ENCODE data around the gene MRPS27.

Gene MRPS27

DNA sequence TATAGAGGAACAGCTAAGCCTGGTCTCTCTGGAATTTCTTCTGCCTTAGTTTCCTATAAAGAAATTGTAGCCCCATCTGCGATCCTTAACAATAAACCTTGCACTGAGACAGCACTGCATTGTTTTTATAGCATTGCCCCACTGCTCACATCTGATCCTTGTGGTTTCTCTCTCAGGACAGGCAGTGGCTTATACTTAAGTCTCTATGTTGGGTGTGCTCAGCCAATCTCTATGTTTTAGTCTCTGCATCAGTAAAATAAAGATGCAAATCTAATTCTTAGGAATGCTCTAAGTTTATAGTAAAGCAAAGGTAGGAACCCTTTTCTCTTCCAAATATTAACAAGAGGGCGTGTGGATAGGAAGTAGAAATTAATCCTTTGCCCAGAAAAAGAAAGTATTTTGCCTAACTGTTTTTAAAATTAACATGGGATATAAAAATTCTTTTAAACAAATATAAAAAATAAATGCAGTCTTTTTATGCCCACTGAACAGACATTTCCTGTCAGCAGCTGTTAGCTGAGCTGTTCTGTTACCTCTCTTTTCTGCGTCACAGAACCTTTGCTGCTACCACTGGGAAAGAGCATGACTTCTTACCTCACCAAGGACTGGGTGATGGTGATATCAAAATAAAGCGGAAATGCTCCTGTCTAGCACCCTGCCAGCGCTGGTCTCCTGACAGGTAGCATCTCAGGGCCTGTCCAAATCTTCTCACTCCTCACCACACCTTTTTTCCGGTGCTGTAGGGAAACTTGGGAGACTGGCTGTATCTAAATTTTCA is 29.5 kb downstream of the MRPS27 start:
- peak; percentile 59 for DNase-seq (ENCODE audit: low read depth)

DNA sequence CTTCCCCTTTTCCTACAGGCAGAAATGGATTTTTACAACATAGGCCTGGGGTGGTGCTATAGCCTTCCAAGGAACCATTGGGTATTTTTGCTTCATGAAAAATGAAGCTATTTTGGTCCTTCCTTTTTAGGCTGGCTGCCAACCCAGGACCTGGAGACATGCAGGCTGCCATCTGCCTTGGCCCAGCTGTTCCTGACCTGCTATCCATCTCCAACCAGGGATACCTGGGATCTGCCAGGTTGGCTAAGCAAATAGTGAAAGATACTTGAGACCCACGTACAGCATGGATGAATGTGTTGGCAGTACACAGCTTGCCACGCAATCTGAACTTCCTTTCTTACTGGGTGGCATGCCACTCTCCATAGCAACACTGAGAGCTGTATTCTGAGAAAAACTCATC is 31.1 kb downstream of the MRPS27 start:
- no peak for DNase-seq (ENCODE audit: low read depth)

DNA sequence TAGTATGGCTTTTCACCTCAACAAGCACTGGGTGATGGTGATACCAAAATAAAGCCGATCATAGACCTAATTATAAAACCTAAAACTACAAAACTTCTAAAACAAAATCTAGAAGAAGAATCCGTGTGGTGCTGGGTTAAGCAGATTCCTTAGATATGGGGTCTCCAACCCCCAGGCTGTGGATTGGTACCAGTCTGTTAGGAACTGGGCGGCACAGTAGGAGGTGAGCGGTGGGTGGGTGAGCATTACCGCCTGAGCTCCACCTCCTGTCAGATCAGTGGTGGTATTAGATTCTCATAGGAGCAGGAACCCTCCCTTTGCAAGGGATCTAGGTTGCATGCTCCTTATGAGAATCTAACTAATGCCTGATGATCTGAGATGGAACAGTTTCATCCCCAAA is 33.2 kb downstream of the MRPS27 start:
- no peak for DNase-seq (ENCODE audit: low read depth)

DNA sequence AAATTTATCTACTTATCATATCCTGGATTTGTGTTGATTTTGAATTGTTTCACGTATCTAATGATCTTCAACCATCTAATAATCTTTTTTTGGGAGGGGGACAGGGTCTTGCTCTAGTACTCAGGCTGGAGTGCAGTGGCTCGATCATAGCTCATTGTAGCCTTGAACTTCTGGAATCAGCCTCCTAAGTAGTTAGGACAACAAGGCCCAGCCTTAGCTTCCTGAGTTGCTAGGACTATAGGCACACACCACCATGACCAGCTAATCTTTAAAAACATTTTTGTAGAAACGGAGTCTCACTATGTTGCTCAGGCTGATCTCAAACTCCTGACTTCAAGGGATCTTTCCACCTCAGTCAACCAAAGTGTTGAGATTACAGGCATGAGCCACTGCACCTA is 34.6 kb downstream of the MRPS27 start:
- no peak for DNase-seq (ENCODE audit: low read depth)

DNA sequence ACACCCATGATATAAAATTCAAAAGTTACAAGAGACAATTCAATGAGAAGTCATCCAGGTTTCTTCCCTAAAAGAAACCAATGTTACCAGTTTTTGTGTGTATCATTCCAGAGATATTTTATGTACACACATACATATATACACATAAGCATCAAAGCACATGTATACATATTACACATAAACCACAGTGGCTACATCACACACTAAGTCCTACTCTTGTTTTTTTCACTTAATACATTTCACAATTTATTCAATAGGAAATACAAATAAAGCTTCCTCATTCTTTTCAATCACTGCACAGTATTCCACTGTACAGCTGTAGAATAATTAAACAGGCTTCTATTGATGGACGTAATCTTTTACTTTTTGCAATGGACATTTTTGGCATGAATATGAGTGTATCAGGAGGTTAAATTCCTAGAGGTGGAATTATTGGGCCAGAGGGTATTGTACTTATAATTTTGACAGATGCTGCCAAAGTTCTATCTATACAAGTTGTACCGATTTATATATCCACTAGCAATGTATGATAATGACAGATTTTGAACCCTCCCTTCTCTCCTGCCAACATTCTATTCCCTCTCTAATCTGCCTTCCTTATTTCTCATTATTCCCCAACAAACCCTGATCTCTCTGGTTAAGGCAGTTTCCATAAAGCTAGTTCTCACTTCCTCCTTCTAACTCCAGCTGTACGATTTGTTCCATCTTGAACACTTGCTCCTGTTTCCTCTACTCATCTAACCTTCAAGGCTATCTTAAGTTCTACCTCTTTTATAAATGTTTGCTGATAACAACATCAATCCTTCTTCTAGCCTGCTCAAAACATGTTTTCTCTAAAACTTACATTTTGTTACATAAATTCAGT is 35.2 kb downstream of the MRPS27 start:
- no peak for DNase-seq (ENCODE audit: low read depth)

DNA sequence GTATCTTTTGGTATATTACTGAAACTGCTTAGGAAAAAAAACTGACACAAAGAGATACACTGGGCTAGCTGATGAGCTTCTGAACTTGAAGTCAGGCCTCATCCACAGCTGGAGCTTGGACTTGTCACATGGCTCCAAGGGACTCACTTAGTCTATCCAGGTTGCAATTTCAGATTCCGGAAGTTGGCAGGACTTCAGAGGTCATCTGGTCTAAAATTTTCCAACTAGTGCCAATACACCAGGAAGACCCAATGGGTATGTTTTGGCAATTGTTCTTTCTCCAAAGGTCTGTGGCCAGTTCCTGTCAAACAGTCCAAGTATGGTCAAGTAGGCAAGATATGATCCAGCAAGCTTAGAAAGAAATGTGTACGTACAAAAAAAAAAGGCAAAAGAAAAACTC is 36.7 kb downstream of the MRPS27 start:
- DNase-seq (ENCODE audit: low read depth): peak; percentile 34

DNA sequence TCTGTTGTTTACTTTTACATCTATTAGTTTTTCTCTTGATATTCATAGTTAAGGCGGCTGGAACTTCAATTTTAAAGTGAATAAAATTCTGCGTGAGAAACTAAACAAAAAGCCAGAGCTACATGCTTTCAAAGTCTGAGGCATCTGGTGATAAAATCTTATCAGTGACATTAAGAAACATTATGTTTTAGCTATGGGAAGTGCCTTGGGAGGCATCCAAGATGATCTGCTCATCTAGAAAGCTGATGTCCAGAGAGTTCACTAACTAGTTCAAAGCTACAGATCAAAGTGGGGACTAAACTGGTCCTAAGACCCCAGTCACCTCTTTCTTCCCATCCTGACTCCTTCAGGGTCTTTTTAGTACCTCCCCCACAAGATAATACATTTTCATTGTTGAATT is 37.2 kb downstream of the MRPS27 start:
- DNase-seq (ENCODE audit: low read depth): peak; percentile 93

DNA sequence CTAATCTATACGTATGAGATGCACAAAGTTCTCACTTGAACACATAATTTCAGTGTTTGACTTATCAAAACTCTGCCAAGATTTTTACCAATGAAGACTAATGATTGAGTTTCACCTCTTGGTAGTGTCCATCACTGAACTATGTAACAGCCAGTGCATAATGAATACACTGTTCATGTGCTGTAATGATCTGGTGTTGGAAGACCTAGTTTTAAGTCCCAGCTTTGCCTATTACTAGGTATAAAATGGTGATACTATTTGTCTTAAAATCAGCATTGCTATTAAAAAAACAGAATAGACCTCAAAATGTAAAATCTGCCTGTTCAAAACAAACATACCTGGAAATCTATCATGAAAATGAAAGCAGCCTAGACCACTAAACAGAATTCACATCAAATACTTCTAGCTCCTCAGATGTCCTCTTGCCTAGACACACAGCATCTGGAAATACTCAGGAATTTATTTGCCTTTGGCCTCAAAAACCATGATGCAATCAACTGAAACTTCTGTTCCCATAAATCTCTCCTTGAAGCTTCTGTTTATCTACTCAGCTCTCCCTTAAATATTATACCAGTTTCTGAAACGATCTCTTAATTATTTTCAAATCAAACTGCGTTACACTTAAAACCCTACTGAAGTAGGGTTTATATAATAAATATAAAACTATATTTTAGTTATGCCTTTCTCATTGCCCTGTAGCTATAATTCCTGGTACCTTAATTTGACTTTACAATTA is 38.1 kb downstream of the MRPS27 start:
- peak; percentile 97 for DNase-seq (ENCODE audit: low read depth)

DNA sequence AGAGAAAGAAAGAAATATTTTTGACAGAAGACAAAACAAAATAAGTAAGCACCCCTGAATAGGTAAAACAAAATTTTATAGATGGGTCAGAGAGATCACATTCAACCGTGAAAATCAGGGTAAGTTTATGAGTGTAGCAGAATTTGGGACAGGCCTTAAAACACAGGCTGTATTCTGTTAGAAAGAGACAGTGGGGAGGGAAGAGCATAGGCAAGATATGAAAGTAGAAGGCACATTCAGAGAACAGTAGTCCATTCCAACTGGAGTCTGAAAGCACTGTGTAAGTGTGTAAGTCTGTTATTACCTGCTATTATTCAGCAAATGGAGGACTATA is 38.6 kb downstream of the MRPS27 start:
- no peak for DNase-seq (ENCODE audit: low read depth)

DNA sequence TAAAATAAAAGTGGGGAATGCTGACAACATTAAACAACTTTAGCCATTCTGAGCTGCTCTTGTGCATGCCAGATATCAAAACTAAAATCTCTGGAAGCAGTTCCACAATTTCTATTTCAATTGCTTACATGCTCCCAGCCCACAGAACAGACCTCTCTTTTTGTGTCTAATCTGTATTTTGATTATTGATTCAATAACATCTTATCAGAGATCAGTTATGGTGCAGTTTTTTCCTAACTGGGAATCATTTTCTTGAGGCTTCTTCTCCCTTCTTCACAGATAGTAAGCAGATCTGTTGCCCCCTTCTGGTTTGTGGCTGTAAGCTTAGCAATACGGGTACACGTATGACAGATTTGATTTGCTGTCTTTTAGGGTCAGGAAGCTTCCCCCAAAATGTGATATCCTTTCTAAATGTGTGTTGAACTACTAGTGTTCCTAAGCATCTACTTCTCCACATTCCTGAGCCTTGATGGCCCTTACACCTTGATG is 39.4 kb downstream of the MRPS27 start:
- peak; percentile 71 for DNase-seq (ENCODE audit: low read depth)

DNA sequence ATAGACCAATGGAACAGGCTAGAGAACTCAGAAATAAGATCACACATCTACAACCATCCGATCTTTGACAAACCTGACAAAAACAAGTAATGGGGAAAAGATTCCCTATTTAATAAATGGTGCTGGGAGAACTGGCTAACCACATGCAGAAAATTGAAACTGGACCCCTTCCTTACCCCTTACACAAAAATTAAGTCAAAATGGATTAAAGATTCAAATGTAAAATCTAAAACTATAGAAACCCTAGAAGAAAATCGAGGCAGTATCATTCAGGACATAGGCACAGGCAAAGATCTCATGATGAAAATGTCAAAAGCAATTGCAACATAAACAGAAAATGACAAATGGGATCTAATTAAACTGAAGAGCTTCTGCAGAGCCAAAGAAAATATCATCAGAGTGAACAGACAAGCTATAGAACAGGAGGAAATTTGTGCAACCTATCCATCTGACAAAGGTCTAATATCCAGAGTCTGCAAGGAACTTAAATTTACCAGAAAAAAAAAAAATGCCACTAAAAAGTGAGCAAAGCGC is 43.8 kb downstream of the MRPS27 start:
- no peak for DNase-seq (ENCODE audit: low read depth)

DNA sequence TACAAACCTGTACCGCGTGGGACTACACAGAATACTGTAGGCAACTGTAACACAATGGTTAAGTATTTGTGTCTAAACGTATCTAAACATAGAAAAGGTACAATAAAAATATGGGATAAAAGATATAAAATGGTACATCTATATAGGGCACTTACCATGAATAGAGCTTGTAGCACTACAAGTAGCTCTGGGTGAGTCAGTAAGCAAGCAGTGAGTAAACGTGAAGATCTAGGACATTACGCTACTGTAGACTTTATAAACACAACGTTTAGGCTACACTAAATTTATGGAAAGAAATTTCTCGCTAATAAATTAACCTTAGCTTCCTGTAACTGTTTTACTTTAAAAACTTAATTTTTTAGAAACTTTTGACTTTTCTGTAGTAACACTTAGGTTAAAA is 46.5 kb downstream of the MRPS27 start:
- peak; percentile 53 for DNase-seq (ENCODE audit: low read depth)

DNA sequence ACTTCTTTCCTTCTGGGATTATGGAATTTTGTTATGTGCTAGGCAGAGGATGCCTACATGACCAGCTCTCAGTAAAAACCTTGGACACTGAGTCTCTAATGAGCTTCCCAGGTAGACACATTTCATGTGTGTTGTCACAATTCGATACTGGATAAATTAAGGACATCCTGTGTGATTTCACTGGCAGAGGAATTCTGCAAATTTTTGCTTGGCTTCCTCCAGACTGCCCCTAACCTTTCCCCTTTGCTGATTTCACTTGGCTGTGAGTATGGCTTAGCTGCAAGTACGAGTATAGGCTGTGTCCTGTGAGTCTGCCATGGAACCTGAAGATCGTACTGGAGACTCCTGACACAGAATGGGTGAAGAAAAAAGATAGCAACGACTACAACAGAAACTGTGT is 47.6 kb downstream of the MRPS27 start:
- no peak for DNase-seq (ENCODE audit: low read depth)

DNA sequence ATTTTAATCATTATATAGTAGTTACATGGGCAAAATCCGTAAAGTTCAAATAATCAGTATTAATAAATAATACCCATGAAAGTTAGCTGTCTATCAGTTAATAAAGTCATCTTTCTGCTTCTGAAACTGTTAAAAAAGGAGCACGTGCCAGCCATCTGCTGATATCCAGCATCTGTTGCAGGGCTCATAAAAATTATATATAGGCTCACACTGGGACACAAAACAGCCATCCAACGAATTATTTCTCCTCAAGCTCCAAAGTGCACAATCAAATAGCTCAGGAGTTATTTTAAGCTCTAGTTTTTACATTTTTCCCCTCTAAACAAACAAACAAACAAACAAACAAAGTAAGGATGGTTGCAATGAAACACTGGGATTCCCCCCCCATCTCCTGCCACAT is 48.3 kb downstream of the MRPS27 start:
- no peak for DNase-seq (ENCODE audit: low read depth)

DNA sequence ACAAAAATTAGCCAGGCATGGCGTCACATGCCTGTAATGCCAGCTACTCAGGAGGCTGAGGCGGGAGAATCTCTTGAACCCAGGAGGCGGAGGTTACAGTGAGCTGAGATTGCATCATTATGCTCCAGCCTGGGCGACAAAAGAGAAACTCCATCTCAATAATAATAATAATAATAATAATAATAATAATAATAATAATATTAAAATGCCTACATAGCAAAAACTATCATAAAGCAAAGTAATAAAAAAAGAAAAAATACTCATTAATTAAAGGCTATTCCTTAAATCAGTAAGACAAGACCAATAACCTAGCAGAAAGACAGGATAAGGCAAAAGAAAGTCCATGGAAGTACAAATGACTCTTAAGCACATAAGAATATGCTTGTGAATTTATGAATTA is 50.0 kb downstream of the MRPS27 start:
- DNase-seq (ENCODE audit: low read depth): no peak

DNA sequence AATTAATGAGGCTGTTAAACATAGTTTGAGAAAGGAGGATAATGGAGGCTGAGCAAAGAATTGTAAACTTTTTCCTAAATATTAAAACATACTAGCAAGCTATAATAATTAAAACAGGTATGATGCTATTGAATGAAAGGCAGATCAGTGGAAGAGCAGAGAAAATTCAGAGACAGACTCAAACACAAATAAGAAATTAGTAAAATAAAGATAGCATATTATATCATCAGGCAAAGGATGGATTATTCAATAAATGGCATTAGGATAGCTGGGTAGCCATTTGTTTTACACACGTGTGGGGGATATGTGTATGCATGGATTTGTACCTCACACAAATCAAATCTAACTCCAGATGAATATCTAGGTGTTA is 50.6 kb downstream of the MRPS27 start:
- no peak for DNase-seq (ENCODE audit: low read depth)

DNA sequence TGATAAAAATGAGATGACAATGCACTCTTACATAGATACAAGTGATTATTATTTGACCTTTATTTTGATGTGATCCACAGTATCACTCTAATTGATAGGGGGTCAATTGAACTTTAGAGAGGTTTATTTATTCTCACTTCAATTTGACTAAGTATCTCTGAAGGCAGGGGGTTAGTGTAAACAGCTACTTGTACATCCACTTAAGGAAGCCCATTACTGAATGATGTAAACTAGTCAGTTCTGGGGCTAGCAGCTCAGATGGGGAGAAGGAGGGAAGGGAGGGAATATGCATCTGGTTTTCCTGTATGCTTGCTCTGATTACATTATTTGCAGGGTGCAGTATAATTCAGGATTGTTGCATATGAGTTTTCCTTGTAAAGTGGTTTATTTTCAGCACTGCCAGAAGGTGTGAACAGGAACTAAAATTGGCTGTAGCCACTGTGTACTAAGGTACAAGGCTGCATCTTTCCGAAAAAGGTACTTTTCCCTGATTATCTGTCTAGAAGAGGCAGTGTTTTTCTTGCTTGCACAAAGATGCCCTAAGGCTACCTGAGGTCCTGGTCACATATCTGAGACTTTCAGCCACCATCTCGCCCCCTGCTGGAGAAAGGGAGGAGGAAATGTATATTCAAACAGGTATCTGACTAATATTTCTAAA is 51.2 kb downstream of the MRPS27 start:
- peak; percentile 46 for DNase-seq (ENCODE audit: low read depth)

DNA sequence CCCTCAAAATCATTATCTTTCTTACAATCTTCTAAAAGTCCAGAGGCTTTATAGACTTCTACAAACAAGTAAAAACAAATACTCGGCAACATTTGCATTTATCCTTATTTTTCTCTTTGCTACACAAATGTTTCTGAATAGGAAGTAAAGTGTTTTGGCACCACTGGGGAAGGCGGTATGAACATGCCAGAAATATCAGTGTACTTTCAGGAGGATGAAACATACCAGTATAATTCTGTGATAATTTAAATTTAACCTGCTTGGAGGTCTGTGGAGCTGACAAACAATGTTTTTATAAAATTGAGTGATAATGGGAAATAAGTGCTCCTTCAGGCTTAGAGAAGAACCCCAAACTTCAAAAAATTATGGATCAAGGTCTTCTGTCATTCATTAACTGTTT is 51.8 kb downstream of the MRPS27 start:
- no peak for DNase-seq (ENCODE audit: low read depth)

DNA sequence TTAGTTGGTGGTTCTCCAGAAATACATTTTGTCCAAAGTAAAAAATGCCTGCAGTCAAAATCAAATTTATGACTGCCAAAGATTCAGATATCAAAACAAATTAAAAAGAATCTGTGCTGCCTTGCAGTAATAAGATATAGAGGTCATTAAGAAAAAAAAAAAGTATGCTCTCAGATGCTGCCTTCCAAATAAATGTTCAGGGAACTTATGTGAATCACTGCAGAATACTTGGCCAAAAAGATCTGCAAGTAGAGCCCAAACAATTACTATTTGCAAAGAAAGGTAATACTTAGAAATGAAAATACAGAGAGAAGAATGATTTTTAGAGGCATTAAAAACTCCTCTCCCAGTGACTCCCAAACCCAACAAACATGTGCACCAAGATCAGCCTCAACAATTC is 52.4 kb downstream of the MRPS27 start:
- no peak for DNase-seq (ENCODE audit: low read depth)

DNA sequence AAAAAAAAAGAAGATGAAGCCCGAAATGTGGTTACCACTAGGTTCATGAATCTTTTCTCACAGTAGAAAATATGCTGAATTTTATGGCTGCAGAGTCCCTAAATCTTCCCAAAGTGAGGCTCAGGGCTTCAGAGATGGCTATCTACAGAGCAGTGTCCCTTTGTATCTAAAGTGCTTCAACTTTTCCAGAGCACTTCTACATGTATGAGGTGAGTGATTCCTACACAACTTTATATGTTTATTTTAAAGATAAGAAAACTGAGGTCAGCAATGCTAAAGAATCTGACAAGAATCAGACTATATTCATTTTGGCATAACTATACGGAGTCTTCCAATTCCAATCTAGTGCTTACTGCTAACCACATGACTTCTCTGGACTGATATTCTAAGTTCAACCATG is 53.2 kb downstream of the MRPS27 start:
- no peak for DNase-seq (ENCODE audit: low read depth)

DNA sequence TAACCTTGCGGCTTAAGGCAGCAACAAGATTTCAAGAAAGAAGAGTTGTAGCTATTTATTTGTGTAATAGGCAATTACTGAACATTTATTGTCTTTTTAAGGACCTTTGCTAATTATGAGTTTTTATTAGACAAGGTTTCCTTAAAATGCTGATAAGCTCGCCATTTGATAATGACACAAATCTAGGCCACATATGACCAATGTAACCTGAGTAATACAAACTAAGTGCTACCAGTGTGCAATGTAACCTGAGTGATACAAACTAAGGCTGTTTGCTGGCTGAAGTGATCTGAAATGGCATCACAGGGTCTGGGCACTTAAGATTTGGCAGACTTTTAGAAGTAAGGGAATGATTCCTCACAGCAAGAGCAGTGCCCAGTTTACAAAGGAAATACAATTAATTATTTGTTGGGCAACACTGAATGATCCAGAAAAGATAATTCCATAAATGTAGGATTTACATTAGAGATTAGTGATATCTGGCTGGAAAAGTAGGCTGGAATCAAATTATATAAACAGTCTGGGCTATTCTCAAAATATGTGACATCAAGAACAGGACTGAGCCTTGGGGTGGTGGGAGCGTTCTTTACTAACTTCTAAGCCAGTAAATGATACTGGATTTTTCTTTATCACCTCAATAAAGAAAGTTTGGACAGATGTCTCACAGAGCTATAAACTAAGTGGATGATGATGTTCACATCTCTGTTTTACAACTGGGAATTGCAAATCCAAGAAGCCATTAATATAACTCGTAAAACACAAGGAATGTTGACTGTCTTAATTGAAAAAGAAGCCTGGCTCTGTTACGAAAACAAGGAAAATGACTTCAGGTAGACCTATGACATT is 54.8 kb downstream of the MRPS27 start:
- no peak for DNase-seq (ENCODE audit: low read depth)

Measured in amniotic epithelial cell (primary cell).